Daoy (cell line): ENCODE data around the gene CYP26A1. TPM values are rescaled to one million over a fixed set of nuclear protein-coding genes. Genes with fewer than 3 reads are reported as not detected.

Experiments used
- DNase-seq: peaks from one replicate; pipeline ENCODE4 v3.0.0-alpha.2; 2015; ENCODE audit warnings: low read depth
- total RNA-seq: library from RNA; depleted of rRNA; stranded (reverse); fragments of >200 nt; shearing (Covaris generic); gene quantifications from 2 replicates; pipeline ENCODE4 v1.2.3, GENCODE V29; 2014; rRNA removed

Gene CYP26A1
- total RNA-seq, 1 experiment from 2014 or later, result 0.17 TPM

- no peak for DNase-seq
These were observed 47.6 kb downstream of the CYP26A1 start for GRCh38 chr10:93121311-93121710.

DNA sequence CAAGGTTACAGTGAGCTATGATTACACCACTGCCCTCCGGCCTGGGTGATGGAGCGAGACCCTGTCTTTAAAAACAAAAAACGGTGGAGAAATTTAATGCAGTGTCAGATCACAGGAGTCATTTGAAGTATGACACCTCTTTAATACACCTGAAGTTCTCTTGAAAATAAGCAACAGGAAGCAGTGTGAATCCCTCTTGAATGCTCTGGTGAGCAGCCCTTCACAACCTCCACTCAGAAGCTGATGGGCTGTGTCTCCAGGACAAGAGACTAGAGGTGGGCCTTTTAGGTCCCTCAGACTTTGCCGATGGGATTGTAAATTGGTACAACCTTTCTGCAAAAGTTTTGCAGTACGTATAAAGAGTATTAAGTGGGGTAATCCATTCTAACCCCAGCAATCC is 50.1 kb downstream of the CYP26A1 start:
- no peak for DNase-seq

DNA sequence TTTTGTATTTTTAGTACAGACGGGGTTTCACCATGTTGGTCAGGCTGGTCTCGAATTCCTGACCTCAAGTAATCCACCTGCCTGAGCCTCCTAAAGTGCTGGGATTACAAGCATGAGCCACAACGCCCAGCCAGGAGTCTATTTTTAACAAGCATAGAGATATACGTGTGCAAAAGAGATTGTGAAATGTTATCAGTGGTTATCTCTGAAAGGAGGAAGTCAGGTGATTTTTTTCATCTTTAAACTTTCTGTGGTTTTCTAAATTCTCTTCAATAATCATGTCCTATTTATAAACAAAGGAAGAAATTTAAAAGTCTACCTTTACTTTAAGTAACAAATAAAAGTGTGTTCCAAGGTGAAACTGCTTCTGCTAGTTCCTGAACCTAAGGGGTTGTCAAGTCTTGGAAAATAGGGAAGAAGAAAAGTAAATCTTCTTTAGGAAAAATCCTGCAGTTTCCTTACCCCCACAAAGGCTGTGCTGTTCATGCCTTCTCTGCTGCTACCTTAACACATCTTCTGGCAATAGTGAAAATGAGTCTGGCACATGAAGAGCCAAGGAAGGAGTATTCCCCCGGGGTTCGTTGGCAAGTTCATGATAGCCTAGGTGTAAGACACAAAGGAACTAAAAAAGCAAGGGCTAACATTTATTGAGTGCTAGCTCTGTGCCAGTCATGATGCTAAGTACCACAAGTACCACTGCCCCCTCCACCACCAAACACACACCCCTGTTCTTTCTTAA is 51.1 kb downstream of the CYP26A1 start:
- DNase-seq, result no peak

GRCh38 chr10:93125966-93126365 is 52.3 kb downstream of the CYP26A1 start:
- DNase-seq, result no peak

GRCh38 chr10:93126483-93127052 is 52.9 kb downstream of the CYP26A1 start:
- DNase-seq, result peak; percentile 8

Other genes with a start within 250 kb of the CYP26A1 start
- gene EXOC6, start 225.4 kb upstream of the CYP26A1 start, total RNA-seq, result 16.3 and 24.1 TPM in 2 replicates
- 0.11 TPM in 1 of 2 replicates, not detected in the other for gene CYP26C1, start 13.1 kb upstream of the CYP26A1 start, total RNA-seq